HG03159 (cell line): Measurements from ENCODE around the gene TSBP1.
"Not testable (repeated sequence)": the region's sequence is repeated elsewhere in the genome, so short reads cannot be mapped to it uniquely, and the experiment has no call there.

ENCODE experiments used
- ATAC-seq: cut with Tn5 transposase; IDR thresholded peaks from one replicate; pipeline ENCODE4 v1.9.1; 2021; ENCODE audit warnings: mild to moderate bottlenecking, moderate library complexity; ENCODE audit not compliant: unreplicated experiment

Gene TSBP1

DNA sequence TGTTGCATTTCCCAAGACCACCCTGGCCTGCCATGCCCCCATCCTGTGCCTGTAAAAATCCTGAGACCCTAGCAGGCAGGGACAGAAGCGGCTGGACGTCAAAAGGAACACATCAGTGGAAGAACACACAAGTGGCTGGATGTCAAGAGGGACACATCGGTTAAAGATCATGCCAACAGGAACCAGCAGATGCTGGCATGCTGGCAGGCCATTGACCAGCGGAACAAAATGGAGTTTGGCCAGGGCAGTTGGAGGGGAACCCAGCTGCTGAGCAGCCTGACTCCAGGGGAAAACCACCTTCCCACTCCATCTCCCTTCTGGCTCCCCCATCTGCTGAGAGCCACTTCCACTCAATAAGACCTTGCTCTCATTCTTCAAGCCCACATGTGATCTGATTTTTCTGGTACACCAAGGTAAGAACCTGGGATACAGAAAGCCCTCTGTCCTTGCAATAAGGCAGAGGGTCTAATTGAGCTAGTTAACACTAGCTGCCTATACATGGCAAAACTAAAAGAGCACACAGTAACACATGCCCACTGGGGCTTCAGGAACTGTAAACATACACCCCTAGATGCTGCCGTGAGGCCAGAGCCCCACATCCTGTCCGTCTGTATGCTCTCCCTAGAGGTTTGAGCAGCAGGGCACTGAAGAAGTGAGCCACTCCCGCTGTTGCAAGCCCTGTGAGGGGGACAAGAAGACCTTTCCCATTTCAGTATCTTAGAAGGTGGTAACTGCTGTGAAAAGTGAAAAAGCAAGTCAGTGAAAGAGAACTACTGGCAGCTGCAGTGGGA is 4.2 kb upstream of the TSBP1 start:
- ATAC-seq = no peak

DNA sequence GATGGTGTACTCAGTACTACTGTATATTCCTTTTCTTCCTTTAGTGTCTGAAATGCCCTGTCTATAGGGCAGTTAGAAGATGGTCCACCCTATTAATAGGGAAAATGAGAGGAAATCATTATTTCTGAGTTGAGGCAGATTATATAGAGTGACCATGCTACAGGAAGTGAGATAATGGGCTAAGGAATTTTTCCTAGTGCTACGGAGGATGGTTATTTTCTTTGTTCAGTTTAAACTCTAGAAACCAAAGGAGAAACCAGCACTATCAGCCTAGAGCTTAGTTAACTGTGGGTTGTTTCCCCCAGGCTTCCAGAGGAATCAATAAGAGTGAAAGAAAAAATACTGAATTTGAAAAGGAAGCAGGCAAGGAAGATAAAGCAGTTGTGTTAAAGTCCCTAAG is 474 bp downstream of the TSBP1 start:
- ATAC-seq = no peak

DNA sequence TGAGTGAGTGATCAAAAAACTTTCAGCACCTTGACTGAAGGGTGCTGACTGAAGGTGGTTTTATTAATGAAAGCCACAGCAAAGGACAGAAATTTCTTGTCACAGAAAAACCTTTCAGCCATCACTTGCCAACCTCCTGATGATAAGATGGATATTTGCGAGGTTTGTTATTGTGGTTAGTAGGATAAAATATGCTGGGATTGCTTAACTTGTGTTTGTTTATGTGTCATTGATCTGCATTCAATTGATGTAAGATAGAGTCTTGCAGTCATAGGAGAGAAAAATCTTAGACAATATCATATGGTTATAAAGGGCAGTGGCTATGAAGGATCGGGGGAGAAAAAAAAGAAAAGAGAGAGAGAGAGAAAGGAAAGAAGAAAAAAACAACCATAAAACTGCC is 1.2 kb downstream of the TSBP1 start:
- ATAC-seq = no peak

DNA sequence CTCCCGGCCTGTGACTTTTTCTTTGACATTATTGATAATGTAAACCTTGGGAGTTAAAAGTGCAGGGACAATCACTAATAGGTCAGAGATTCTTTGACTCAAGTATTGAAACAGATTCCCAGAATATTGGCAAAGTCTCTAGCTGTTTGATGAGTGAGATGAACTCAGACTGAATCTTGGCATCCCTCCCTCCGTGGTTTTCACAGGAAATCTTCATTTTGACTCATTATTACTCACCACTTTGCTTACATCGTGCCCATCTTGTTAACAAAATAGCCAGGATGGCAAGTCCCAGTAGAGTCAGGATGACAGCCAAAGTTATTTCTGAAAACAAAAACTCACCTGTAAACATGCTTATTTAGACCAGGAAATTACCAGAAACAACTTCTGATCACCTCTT is 2.0 kb downstream of the TSBP1 start:
- no peak for ATAC-seq

DNA sequence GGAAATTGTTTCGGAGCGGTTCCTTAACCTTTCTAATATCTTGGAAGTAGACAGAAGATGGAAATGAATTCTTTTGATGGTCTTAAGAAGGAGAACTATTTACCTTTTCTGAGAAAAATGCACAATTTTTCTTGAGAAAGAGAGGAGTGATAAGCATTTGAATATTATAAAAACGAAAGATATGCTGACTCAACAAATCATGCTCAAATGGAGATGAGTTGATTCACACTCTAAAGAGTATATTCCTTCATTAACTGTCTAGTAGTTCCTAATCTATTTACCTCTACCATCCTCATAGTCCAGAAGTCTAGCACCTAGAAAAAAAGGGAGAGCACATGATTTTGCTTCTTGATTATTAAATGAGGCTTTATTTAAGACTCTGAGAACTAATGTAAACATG is 4.1 kb downstream of the TSBP1 start:
- ATAC-seq = no peak

DNA sequence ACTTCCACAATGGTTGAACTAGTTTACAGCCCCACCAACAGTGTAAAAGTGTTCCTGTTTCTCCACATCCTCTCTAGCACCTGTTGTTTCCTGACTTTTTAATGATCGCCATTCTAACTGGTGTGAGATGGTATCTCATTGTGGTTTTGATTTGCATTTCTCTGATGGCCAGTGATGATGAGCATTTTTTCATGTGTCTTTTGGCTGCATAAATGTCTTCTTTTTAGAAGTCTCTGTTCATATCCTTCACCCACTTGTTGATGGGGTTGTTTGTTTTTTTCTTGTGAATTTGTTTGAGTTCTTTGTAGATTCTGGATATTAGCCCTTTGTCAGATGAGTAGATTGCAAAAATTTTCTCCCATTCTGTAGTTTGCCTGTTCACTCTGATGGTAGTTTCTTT is 12.5 kb downstream of the TSBP1 start:
- ATAC-seq = not testable (repeated sequence)

DNA sequence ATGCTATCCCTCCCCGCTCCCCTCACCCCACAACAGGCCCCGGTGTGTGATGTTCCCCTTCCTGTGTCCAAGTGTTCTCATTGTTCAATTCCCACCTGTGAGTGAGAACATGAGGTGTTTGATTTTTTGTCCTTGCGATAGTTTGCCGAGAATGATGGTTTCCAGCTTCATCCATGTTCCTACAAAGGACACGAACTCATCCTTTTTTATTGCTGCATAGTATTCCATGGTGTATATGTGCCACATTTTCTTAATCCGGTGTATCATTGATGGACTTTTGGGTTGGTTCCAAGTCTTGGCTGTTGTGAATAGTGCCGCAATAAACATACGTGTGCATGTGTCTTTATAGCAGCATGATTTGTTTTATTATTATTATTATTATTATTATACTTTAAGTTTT is 13.2 kb downstream of the TSBP1 start:
- not testable (repeated sequence) for ATAC-seq

DNA sequence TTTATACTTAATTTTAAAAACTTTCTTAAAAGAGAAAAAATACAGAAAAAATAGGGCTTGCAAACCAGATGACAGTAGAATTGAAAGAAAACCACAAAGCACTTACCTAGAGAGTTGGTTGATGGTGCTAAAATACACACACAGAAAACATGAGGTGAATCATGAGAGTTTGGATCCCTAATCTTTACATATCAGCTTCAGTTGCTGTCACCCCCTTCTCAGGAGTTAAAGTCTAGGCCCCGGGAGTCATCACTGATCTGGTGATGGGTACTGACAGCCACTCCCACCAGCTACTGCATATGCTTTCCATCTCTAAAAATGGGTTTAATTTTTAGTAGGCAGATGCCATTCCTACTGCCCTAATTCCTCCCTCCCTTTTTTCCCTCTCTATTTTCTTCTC is 16.7 kb downstream of the TSBP1 start:
- no peak for ATAC-seq

DNA sequence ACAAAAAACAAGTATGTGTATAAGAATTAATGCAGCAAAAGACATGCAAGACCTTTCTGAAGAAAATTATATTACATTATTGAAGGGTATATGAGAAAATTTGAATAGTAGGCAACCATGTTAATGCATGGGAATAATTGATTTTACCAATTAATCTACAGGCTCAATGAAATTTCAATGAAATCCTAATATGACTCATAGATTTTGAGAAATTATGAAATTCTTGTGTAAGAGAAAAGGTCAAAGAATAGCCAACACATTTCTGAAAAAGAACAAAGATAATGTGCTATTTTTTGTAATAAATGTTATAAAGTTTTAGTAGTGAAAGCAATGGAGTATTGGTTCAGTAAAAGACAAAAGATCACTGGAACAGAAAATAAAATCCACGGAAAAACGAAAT is 18.4 kb downstream of the TSBP1 start:
- ATAC-seq = no peak

DNA sequence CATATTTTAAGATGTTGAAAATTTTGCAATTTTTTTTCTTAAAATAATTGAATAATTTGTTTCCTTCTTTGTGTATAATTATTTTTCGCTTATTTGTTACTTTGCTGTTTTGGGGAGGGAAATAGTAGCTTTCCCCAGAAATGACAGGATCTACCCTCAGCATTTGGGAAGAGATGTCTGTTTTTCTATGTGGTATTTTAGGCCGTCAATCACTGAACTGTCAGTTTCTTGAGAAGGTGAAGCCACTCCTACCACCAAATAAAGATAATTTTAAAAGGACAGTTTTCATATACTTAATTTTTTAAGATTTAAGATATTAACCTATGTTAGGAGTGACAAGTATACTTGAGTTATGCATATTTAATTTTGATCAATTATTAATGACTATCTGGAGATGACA is 31.5 kb downstream of the TSBP1 start:
- ATAC-seq = no peak

DNA sequence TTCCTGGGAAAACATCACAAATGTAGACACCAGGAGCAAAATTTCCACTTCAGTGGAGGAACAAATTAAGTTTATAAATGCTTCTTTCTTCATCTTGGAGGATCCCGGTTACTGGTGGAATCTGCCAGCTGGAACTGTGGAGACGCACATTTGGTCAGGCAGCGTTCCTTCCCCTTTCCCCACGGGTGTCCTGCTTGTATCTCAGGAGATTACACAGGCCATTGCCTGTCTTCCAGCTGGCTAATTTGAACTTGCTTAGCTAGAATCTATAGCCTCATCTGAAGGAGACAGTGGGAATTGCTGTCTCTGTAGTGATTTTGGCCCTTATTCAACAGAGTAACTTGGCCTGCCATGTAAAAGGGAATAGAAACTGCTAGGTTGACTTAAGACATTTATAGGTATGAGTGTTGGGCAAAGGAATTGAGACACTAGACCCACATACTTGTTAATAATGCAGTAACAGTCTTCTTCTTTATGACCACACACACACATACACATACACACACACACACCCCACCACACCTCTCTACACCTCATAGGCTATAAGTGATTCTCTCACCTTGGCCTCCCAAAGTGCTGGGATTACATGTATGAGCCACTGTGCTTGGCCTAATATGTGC is 34.4 kb downstream of the TSBP1 start:
- ATAC-seq = no peak

DNA sequence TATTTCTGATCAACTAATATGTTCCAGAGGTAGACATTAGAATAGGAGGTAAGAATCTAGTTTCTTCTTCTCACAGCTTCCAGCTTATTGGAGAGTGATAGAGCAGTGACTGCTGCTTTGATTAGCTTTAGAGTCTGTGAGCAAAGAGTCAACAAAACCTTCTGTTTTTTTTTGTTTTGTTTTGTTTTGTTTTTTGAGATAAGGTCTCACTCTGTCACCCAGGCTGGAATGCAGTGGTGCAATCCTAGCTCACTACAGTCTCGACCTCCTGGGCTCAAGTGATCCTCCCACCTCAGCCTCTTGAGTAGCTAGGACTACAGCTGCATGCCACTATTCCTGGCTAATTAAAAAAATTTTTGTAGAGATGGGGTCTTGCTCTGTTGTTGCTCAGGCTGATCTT is 39.3 kb downstream of the TSBP1 start:
- ATAC-seq = no peak

DNA sequence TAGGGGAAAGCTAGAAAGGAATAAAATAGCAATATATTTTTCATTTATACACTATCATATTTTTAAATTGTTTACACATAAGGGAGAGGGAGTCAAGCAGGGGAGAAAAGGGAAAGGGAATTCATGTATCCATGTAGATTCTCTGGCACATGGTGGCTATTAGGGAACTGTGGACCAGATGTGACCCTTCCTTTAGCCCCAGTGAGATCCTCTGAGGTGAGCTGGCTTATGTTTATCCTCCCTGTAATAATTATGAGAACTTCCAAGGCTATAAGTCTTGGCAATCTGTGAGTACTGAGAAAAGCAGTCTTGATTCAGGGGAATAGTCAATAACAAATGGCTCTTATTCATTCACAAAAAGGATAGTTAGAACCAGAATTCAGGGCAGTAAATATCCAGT is 42.6 kb downstream of the TSBP1 start:
- no peak for ATAC-seq

DNA sequence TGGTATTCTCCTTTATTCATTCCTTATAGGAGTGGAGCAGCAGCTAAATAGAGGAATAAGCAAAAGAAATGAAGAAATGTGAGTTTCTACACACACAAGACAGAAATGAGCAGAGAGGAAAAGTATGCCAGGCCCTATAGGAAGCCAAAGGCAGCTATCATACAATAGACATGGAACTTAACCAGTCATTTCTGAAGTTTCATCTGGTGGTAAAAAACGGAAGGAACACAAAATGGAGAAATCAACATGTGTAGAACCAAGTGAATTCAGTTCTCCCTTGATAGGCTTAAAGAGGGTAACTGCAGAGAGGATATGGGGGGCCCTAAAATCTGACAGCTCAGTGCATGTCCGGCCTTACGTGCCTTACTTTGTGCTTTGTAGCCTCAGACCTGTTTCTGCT is 44.6 kb downstream of the TSBP1 start:
- ATAC-seq = no peak

DNA sequence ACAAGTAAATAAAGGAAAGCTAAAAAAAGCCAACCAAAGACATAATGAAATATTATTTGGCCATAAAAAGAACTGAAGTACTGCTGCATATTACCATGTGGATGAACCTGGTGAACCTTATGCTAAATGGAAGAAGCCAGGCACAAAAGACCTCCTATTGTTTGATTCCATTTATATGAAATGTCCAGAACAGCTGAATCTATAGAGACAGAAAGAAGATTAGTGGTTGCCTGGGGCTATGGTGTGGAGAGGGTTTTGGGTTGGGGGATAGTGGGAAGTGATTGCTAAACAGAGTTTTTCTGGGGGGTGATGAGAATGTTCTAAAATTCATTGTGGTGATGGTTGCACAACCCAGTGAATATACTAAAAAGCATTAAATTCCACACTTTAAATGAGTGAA is 53.2 kb downstream of the TSBP1 start:
- no peak for ATAC-seq

DNA sequence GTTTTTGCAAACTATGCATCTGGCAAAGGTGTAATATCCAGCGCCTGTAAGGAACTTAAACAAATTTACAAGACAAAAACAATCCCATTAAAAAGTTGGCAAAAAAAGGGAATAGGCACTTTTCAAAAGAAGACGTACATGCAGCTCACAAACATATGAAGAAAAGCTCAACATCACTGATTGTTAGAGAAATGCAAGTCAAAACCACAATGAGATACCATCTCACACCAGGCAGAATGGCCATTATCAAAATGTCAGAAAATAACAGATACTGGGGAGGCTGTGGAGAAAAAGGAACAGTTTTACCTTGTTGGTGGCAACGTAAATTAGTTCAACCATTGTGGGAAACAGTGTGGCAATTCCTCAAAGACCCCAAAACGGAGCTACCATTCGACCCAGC is 54.2 kb downstream of the TSBP1 start:
- ATAC-seq = no peak

DNA sequence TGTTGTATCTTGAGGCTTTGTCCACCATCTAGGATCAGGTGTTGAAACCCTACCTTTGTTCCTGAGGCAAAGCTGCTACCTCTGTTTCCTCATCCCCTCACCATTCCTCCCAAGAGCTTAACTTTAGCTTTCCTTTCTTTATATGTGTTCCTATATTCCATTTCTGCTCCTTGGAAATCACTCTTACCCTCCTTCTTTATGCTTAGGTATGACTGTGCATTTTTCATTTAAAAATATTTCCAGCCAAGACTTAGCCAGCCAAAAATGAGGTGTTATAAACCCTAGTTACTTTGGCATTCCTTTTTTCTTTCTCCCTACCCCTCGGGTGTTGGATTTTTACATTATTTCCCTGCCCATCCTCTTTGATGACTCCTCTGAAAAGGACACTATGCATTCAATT is 57.7 kb downstream of the TSBP1 start:
- ATAC-seq = no peak

DNA sequence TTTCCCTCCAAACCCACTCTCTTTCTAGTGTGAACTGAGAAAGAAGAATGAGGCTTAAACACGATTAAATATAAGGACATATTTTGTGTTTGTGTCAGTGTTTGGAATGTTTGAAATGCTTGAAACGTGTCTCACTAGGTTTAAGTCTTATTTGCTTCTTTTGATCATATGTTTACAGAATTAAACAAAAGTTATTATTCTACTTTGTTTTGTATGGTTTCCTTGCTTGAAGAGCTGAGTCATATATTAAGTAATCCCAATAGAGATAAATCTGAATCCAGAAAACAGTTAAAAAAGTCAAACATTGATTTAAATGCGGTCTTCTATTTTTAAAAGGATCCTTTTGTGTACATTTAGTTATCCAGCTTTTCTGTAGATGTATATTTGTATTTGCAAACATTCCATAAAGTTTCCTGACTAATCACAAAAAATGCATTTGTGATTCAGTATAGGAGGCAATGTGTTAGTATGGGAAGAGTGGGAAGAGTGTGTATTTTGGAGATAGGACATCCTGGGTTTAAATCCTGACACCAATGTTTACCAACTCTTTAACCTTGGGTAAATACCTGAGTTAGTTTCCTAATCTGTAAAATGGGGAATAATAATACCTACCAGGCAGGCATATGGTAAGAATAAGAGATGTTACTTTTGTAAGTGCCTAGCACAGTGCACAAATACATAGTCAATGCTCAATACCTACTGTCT is 72.9 kb downstream of the TSBP1 start:
- no peak for ATAC-seq

DNA sequence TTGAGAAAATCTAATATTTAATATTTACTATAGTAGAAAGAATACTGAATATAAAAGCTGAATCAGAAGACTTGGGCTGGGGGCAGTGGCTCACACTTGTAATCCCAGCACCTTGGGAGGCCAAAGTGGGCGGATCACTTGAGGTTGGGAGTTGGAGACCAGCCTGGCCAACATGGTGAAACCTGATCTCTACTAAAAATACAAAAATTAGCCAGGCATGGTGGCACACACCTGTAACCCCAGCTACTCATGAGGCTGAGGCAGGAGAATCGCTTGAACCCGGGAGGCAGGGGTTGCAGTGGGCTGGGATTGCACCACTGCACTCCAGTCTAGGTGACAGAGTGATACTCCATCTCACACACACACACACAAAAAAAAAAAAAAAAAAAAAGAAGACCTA is 76.7 kb downstream of the TSBP1 start:
- not testable (repeated sequence) for ATAC-seq

DNA sequence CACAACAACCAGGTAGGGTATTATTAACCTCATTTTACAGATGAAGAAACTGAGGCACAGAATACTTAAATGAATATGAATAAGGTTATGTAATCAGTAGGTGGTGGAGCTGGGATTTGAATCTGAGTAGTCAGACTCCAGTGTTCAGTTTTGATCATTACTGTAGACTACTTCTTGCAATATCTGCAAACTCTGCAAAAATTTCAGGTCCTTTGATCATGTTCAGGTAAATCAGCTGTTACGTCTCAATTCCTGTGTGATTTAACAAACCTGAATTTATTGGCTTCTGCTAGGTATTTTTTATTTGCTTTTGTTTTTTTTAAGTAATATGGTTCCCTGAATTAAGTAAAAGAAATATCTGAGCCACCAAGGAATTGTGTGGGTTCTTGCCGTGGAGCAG is 77.1 kb downstream of the TSBP1 start:
- no peak for ATAC-seq

DNA sequence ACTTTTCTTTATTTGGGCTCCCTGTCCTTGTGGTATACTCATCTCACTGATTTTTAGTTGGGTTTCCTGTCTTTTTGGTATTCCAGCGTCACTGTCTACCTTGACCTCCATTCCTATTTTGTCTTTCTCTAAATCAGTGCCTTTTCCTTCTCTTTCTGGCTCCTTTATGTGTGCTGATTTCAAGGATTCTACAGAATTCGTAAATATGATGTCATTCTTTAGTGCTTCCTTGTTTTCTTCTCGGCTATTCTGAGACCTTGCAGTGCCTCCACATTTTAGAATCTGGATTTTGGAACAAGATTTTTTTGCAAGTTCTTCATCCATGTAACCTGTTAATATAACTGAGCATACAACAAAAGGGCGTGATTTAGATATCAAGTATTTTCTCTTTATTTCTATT is 78.0 kb downstream of the TSBP1 start:
- no peak for ATAC-seq

DNA sequence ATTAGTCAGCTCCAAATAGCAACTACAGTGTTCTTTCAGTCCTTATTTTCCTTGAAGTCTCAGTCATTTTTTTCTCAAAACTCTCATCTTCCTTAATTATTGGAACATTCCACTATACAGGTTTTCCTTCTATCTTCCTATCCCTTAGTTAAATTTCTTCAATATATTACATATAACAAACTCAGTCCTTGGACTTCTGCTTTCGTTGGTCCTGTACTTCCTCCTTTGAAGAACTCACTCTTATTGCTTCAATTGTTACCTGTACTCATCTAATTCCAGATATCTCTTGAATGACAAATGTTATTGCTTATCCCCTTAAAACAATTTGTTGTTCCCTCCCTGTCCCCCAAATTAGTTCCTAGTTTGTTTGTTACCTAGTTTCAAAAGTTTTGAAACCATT is 80.2 kb downstream of the TSBP1 start:
- no peak for ATAC-seq
